GM12801 (cell line): Measurements from ENCODE around the gene TRMT13.

Experiments used
- TF ChIP-seq, protein P1 (sequence below): IDR thresholded peaks from one replicate; pipeline ENCODE4 v1.5.1; 2011; ENCODE audit warnings: control low read depth; ENCODE audit not compliant: insufficient read length; ENCODE audit errors: extremely low read depth

Gene TRMT13

DNA sequence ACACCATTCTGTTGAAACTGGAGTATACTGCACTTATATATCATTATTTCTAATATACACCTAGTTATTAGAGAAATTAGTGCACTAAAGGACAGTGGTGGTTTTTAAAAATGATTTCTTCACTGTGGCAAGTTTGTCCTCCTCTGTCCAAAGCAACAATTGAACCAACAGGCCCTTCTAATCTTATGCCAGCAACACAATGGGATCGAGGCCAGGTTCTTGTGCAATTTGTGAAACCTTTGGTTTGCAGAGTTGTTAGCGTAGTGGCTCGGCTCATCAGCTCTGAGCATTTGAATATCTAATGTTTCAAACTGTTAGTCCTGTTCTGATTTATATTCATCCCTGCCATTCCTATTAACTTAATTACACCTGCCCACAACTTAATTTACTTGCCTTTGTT is 54.9 kb downstream of the TRMT13 start:
- TF ChIP-seq, protein P1, sequence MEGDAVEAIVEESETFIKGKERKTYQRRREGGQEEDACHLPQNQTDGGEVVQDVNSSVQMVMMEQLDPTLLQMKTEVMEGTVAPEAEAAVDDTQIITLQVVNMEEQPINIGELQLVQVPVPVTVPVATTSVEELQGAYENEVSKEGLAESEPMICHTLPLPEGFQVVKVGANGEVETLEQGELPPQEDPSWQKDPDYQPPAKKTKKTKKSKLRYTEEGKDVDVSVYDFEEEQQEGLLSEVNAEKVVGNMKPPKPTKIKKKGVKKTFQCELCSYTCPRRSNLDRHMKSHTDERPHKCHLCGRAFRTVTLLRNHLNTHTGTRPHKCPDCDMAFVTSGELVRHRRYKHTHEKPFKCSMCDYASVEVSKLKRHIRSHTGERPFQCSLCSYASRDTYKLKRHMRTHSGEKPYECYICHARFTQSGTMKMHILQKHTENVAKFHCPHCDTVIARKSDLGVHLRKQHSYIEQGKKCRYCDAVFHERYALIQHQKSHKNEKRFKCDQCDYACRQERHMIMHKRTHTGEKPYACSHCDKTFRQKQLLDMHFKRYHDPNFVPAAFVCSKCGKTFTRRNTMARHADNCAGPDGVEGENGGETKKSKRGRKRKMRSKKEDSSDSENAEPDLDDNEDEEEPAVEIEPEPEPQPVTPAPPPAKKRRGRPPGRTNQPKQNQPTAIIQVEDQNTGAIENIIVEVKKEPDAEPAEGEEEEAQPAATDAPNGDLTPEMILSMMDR, result no peak

DNA sequence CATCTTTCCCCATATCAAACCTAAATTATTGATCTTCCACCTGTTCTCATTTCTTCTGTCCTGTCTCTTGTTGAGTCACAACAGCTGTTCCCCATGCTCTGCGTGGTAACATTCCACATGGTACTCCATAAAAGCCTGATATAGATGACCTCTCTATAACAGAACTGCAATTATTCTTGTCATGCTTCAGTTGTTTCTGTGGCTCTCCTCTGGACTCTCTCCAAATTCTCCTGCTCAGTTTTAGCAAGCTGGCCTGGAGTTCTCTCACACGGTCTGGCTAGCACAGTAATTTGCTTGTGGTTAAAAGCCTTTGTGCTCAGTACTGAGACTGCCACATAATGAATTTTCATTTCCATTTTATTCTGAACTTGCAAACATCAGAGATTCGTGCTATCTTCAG is 55.7 kb downstream of the TRMT13 start:
- TF ChIP-seq, protein P1, result no peak

DNA sequence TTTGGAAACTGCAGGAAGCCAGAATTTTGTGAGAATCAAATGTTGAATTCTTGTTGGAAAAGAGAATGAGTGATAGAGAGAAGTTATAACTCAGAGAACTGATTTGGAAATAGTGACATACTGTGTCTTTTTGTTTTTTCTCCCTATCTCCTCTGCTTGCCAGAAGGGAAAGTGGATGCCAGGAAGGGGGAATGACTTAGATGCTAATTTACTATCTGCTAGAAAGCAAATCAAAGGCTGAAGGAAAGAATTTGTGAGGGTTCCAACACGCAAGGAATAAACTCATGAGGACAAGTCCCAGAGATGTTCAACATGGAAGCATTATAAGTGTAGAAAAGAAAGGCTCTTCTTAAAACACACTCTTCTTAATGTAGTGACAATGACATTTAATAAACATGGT is 65.6 kb downstream of the TRMT13 start:
- TF ChIP-seq, protein P1, result no peak
